ENCODE data around the gene PTPRN2. TPM values are rescaled to one million over a fixed set of nuclear protein-coding genes. Genes with fewer than 3 reads are reported as not detected.
A peak's percentile ranks its signal among the peaks of the same experiment; 100 is the strongest.

Gene PTPRN2
- total and polyA plus RNA-seq, 2 of the 13 experiments (the other 11 are each of a cell fraction or from before 2014, with no cell fraction given): 2.5 to 24.2 TPM

- Histone ChIP-seq H3K4me3 (replicated peaks in 1 of 3; ENCODE audit: insufficient read depth in 1 of 3, low read depth in 2 of 3, low read length in 3 of 3) (peak overlapping the region in 1 of 3 experiments; percentile 35; a peak in 2 of 6 replicates), H3K9ac (ENCODE audit: insufficient read depth, low read depth, low read length) (peak overlapping the region; percentile 42; the same call in 1 of the 2 replicates), H3K9me3 (ENCODE audit: low read length) (peaks cover 6% of the 10 kb centered on the region), H3K27me3 (ENCODE audit: control insufficient read depth in 1 of 2, insufficient read depth in 2 of 2, low read length in 2 of 2) (no peaks in the 10 kb centered on the region; a peak in 1 of 5 replicates), H3K36me3 (replicated peaks in 1 of 2; ENCODE audit: control insufficient read depth in 1 of 2, insufficient read depth in 2 of 2, low read length in 2 of 2) (peaks cover 0 to 13% of the 10 kb centered on the region in 2 experiments; a peak in 4 of 5 replicates), H3K4me1 (ENCODE audit: insufficient read depth, low read length) (peaks cover 85% of the 10 kb centered on the region), H3K27ac (ENCODE audit: extremely low read length, insufficient read depth, low read length) (peak overlapping the region; percentile 89), H3K79me2 (ENCODE audit: insufficient read depth, low read length) (peaks cover 63% of the 10 kb centered on the region), H4K20me1 (ENCODE audit: insufficient read depth, low read length) (no peaks in the 10 kb centered on the region), H3K4me2 (ENCODE audit: low read depth, low read length) (peak overlapping the region; percentile 81), H2AFZ (ENCODE audit: low read length) (no peak overlapping the region)
- ChIA-PET POLR2A (interaction anchor here (0.7 to 1.6 kb wide), 8 partner anchors 10 to 280 kb away, joined by 3 to 5 read pairs (median 3); partner anchors contain the start of gene NCAPG2), CTCF (ENCODE audit: low intra/inter-chr PET ratio, low total read pairs) (no interaction called here)
- intact Hi-C loops (cut with micrococcal nuclease; ENCODE audit: unreplicated experiment): loop anchor here (5.0 kb wide), 1 partner anchor 86 kb away; no protein-coding TSS in a partner anchor
- no TSS peak for BruUV-seq (replicated peaks)
- 63% methylated on average over 4 of the region's 5 CpGs for WGBS (ENCODE audit: low lambda C conversion rate)
- DNase-seq (ENCODE audit: low spot score): no peak
- in situ Hi-C loops (cut with HindIII; ENCODE audit: extremely low pct_ligation_motif_present, low pct_unique_long_range_greater_than_20kb): no loop called here
- no peak for FAIRE-seq
- no peak for ATAC-seq
- peak; percentile 25; the same call in 1 of the 2 replicates for TF ChIP-seq FOXO1 (CRISPR knock-in tag; IDR thresholded peaks at IDR 0.05)
- TF ChIP-seq TARDBP (CRISPR knock-in tag; IDR thresholded peaks at IDR 0.05): peak; percentile 33; the same call in 1 of the 2 replicates
- no peak for TF ChIP-seq STAT6 (CRISPR knock-in tag; IDR thresholded peaks at IDR 0.05; ENCODE audit: borderline replicate concordance)
- TF ChIP-seq FOXM1 (CRISPR knock-in tag; IDR thresholded peaks at IDR 0.05): no peak
- TF ChIP-seq ZNF136 (CRISPR knock-in tag; IDR thresholded peaks at IDR 0.05; ENCODE audit: low read depth): no peak
- TF ChIP-seq KDM5B (CRISPR knock-in tag; IDR thresholded peaks at IDR 0.05; ENCODE audit: borderline replicate concordance): no peak; the same call in 1 of the 2 replicates
- TF ChIP-seq ZNF768 (CRISPR knock-in tag; IDR thresholded peaks at IDR 0.05): peak; percentile 79
- TF ChIP-seq ZMYM4 (CRISPR knock-in tag; IDR thresholded peaks at IDR 0.05): 0 out of 2 replicates have a peak, but pooled peaks have one; percentile 16
- TF ChIP-seq TCF7L2 (IDR thresholded peaks at IDR 0.05; ENCODE audit: low read depth, low read length): no peak
- TF ChIP-seq, protein P1, sequence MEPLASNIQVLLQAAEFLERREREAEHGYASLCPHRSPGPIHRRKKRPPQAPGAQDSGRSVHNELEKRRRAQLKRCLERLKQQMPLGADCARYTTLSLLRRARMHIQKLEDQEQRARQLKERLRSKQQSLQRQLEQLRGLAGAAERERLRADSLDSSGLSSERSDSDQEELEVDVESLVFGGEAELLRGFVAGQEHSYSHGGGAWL (CRISPR knock-in tag; IDR thresholded peaks at IDR 0.05): no peak
- TF ChIP-seq ZNF788 (CRISPR knock-in tag; IDR thresholded peaks at IDR 0.05; ENCODE audit: borderline replicate concordance): no peak
- TF ChIP-seq HMGA1 (CRISPR knock-in tag; conservative IDR thresholded peaks at IDR 0.05): no peak
- TF ChIP-seq FOXA3 (CRISPR knock-in tag; IDR thresholded peaks at IDR 0.05): peak; percentile 42; the same call in 1 of the 2 replicates
- no peak for TF ChIP-seq THAP9 (CRISPR knock-in tag; IDR thresholded peaks at IDR 0.05; ENCODE audit: borderline replicate concordance)
- peak; percentile 39; the same call in 1 of the 2 replicates for TF ChIP-seq DPF2 (CRISPR knock-in tag; IDR thresholded peaks at IDR 0.05; ENCODE audit: borderline replicate concordance, low read depth)
- TF ChIP-seq, protein P2, sequence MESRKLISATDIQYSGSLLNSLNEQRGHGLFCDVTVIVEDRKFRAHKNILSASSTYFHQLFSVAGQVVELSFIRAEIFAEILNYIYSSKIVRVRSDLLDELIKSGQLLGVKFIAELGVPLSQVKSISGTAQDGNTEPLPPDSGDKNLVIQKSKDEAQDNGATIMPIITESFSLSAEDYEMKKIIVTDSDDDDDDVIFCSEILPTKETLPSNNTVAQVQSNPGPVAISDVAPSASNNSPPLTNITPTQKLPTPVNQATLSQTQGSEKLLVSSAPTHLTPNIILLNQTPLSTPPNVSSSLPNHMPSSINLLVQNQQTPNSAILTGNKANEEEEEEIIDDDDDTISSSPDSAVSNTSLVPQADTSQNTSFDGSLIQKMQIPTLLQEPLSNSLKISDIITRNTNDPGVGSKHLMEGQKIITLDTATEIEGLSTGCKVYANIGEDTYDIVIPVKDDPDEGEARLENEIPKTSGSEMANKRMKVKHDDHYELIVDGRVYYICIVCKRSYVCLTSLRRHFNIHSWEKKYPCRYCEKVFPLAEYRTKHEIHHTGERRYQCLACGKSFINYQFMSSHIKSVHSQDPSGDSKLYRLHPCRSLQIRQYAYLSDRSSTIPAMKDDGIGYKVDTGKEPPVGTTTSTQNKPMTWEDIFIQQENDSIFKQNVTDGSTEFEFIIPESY (CRISPR knock-in tag; IDR thresholded peaks at IDR 0.05): peak; percentile 45; the same call in 1 of the 2 replicates
- 0 out of 2 replicates have a peak, but pooled peaks have one; percentile 23 for TF ChIP-seq NCOA2 (CRISPR knock-in tag; IDR thresholded peaks at IDR 0.05)
Measured at GRCh38 chr7:158583143-158583542, 4.5 kb downstream of the PTPRN2 start.
